GM21576 (cell line): ENCODE data around the gene ERICH6.

Experiments used
- ATAC-seq: cut with Tn5 transposase; IDR thresholded peaks from one replicate; pipeline ENCODE4 v1.9.1; 2021; ENCODE audit warnings: mild to moderate bottlenecking, moderate library complexity; ENCODE audit not compliant: unreplicated experiment

Gene ERICH6

DNA sequence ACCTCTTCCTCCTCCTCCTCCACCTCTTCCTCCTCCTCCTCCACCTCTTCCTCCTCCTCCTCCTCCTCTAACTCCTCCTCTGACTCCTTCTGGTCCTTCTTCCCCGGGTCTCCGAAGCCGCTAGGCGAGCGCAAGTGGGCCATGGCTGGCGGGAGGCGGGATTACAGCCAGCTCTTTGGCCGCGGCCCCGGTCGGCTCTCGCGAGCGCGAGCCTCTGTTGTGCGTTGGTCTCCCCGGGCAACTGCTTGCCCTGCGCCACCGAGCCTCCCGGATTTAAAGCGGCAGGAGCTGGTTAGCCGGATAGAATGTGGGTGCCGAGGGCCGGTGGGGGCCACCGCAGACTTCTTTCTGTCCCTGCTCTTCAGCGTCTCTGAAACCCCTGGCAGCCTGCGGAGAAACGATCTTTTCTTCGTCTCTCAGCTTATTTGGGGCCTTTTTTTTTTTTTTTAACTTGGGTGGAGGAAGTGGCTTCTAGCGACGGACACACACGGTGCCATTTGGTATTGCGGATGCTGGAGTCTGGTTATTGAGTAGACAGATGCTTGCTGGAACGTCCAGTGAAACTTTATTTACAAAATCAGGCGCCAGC, at the start of gene ERICH6:
ERICH6 (minus strand) TSS at position 165 of the 589 bp plus-strand sequence; CDS start at position 143, 22 bp downstream.
- peak; percentile 99 for ATAC-seq

DNA sequence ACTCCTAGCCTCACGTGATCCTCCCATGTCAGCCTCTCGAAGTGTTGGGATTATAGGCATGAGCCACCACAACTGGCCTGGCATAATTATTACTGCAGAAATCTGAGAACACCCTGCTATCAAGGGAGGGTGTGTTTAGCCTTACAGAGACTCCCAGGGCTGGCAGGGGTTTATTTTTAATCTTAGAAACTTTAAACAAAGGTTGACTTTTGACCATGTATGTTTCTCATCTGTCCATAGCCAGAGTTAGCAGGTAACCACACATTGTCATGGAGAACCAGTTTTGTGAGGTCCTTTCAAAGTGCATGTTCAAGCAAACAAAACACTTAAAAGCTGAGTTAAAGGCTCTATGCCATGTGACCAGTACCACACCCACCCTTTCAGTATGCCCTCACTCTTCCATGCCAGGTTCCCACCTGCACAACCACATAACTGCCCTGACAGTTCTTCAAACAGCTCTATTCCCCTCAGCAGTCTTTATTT, 48.1 kb upstream of the ERICH6 start:
- ATAC-seq = no peak

DNA sequence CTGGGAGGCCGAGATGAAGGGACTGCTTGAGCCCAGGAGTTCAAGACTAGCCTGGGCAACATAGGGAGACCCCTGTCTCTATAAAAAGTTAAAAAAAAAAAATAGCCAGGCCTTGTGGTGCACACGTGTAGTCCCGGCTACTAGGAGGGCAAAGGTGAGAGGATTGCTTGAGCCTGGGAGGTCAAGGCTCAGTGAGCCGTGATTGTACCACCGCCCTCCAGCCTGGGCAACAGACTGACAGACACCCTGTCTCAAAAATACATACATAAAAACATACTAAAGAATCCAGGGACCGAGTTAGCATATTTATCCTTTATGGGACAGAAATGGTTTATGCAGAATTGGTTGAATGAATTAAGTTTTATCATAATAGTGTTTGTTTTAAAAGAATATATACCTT, 45.5 kb upstream of the ERICH6 start:
- ATAC-seq = no peak

DNA sequence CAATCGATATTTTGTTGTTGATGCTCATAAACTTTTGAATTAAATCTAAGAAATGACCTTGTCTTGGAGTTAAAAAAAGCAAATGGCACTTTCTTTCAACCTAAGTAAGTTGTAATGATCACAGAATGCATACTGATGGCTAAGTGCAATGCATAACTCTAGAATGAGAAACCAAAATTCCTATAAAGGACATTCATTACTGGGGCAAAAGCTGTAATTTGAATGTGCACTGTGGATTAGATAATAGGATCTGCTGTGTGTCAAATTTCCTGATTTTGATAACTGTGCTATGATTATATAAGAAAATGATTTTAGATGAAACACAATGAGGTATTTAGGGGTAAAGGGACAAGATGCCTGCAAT, 44.9 kb upstream of the ERICH6 start:
- ATAC-seq = no peak

DNA sequence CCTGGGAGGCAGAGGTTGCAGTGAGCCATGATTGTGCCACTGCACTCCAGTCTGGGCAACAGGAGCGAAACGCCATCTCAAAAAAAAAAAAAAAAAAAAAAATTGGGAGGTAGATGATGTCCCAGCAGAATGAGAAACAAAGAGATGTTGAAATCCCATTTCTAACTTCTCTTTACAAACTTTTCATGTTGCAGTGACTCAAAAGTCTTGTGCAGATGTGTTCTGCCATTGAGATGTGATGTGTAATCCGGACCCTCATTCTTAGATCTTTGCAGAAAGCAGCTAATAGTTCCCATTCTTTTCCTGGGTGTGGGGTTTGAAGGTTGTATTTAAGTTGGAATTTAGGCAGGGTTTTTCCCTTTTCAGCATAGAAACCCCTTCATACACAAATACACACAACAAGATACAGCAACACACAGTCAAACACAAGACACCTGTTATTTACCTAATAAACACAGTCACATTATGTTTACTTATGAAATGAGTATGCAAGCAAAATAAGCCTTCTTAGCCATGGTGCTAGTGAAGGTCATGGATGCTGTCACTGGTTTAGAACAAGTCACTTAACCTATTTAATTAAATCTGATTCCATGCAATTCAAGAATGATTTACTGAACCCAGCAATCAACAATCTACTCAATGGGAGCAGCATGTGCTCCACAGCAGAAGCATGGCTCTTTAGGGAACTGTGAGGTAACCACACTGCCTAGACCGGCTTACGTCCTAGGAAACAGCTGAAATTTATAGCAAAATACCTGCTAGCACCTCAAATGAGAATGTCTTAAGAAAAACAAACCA, 44.4 kb upstream of the ERICH6 start:
- ATAC-seq = no peak

DNA sequence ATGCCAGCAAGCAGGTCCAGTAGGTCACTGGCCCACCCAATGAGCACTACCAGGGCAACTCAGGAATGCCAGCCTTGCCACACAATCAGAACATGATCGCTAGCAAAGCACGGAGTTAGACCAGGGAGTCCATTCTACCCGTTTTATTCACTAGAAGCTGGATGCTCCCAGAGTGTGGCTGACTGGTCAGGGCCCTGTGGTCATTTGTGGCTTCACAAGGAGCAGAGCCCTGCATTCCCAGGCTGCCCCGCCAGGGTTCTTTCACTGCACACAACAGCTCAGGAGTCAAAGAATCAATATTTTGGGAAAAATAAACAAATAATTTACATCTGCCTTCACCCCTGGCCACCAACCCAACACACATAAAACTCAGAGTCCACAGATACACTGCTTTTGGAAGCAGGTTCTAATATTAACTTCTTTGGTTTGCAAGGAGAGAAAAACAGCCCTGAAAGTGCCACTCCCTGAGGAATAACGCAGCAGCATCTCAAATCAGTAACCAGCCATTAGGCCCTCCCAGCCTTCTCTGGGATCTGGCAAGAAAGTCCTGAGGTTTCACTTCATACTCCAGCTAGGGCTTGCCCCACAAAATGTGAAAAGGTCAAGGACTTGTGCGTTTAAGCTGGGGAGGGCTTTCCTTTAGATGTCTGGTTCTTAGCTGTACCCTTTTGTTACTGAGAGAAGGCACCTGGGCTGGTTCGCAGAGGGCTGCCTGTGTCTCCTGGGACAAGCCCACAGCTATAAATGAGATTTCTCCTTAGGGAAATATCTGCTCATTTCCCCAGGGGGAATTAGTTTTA, 43.3 kb upstream of the ERICH6 start:
- no peak for ATAC-seq

DNA sequence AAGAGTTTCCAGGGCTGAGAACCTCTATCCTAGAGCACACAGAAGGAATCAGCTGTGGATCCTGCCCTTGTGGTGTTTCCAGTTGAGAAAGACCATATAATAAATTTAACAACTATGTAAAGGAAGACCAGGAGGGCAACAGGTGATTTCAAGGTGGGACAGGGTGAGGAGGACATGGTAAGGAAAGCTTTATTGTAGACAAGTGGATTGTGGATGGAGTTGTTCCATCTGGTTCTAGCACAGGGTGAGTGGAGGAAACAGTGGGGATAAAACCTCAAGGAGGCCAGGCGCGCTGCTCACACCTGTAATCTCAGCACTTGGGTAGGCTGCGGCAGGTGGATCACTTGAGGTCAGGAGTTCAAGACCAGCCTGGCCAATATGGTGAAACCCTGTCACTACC, 42.1 kb upstream of the ERICH6 start:
- no peak for ATAC-seq

DNA sequence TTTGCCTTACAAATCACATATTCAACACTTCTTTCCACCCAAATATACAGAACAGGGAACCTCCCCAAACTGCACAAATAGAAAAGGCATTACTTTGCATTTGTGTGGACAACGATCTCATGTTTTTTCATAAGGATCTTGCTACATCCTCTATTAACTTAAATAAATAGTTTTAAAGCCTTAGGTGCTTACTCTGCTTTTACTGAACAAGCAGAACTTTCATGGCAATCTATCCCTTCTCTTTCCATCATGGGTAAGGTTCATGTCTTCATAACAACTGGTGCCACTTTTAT, 41.1 kb upstream of the ERICH6 start:
- no peak for ATAC-seq

DNA sequence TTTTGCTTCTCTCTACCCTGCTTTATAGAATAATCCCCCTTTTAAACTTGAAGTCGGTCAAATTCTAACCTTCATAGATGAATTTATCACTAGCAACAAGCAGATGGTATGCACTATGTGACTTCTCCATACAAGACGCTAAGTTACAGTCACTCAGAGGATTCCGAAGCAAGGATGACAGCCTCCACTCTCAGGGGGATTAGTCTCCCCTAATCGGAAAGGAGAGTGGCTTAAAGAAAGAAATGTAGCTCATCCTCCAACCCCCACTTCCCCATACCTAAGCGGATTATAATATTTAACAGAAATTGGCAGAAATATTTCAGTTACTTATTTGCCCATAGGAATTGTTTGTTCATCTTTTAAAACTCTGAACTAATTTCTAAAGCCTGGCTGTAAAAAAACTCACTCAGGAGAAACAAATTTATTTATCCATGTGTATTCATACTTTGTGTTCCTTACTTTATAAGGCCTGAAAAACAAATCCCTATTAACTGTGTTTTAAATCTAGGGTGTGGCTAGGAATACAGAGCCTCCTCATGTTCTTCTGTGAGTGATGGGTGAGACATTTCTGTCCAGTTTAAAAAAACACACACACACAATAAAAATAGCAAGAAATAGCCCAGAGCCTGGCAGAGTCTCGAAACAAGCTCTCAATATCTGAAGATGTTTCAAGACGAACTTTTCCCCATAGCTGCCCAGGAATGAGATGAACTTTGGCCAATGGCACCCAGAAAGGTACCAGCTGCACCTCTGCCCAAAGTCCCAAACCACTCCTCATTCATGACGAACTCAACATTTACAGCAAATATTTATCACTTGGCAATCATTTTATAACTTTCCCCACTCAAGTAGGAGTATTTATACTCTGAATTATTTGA, 40.6 kb upstream of the ERICH6 start:
- ATAC-seq = no peak

DNA sequence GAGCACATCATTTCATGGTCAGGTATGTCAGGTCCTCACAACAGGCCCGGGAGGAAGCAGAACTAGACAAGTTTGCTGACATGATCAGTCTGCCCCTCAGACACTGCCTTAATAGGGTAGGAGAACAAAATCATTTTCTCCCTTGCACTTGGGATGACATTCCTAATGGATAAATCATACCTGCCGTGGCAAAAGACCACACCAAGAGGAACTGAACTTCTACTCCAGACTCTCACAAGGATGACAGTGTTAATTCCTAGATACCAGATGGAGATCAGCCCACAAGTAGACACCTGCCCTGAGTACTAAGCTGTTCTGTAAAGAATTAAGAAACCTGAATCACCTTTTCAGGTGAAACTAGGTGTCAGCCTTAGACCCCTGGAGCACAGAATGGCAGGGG, 39.8 kb upstream of the ERICH6 start:
- no peak for ATAC-seq

DNA sequence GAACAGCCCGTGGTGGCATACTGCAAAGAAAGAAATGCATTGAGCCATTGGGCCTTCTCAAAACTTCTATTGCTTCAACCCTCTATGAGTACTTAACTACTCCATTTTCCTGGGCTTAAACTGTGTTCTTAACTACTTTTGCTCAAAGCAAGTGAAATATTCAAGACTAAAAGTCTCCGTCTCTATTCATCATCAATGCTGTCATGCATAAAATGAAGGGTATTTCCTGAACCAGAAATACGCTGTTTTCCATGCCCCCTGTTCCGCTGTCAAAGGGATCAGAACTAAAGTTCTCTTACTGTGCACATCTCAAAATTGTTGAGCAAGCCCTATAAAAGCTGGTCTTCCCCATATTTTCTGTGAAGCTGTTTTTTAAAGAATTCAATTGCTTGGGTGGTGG, 39.0 kb upstream of the ERICH6 start:
- ATAC-seq = no peak

DNA sequence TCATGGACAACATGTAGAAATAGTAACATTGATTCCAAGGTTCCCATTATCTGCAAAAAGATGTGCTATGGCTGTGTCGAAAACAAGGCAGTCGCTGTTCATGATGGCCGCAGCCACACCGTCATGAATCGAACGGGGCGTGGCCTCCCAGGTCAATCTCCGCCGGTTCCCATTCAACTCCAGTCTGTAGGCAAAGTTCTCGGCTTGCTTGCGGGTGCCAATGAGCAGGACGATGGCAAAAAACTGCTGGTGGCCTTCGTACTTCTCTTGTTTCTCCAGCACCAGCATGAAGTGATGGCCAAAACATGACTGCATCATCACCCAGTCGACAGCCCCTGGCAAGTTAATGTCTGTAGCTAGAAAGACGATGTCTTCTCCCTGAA, 38.4 kb upstream of the ERICH6 start:
- ATAC-seq = no peak

DNA sequence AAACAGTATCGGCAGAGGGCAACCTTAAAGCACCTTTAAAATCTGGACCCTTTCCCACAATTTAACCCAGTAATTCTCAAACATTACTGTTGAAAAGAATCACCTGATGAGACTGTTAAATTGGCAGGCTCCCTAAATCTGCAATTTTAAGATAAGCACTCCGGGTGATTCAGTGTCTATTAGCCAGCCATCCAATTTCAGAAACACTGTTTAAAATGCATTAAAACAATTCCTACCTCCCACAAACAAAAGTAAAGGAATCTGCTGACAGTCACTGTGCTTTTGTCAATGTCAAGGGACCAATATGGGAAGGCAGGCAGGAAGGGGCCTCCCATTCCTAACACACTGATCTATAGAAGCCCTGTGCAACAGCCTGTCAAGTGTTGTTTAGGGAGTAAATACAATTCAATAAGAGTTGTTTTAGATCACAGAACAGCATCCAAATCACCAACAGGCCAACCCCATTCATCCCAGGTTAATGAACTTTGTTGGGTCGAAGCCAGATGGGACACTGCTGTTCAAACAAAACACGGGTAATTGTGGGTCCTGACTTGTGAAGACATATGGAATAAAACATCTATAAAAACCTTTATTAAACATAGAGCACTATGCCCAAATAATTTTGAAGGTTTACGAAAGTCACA, 37.9 kb upstream of the ERICH6 start:
- ATAC-seq = no peak

DNA sequence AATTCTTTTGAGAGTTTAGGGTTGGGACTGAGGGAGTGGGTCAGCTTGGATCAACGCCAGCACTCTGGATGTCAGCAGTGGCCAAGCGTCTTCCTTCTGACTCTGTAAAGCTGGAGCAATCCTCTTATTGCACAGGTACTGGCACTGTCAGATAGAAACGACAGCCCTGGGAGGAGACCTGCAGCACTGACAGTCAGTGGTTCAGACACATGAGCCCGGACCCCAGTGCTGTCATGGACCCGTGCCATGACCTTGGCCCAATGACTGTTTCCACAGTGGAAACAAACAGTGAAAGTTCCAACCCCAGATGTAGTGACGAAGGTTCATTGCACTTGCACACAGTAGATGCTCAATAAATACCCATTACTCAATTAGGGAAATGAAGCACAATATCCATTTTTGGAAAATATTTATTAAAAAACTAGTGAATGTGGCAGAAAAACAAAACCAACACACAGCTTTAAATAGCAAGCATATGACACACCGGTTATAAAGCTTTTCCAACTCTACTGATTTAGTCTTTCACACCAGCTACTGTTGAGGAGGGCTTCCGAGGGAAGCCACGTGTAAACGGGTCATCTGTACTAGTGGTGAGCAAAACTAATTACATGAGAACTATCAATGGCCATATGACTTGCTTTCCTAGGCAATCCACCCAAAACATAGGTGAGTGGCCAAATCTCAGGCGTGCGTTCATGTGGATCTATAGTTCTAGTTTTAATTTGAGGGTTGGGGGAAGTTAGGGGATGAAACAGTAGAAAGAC, 37.2 kb upstream of the ERICH6 start:
- no peak for ATAC-seq

DNA sequence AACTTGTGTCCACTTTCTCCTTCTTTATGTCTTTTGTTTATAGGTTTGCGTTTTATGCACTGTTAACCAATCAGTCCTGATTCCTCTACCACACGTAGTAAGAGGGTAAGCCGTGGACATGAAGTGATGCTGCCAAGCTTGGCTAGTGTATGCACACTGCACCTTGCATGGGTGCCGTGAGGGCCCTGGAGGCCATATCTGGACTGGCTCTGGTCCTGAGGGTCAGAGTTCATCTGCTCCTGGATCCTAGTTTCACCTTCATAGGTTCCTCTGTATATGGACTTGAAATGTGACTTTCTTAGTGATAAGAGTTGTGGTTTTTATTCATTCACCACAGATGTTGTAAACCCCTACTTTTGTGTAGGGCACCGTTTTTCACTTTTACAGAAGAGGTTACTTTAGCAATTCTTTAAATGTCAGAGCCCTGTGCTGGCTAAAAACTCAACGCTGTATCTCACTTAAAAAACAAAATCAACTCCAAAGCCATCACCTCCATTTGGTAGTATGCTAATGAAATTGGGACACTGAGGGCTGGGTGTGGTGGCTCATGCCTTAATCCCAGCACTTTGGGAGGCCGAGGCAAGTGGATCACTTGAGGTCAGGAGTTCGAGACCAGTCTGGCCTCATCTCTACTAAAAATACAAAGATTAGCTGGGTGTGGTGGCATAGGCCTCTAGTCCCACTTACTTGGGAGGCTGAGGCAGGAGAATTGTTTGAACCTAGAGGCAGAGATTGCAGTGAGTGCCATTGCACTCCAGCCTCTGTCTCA, 36.3 kb upstream of the ERICH6 start:
- ATAC-seq = peak; percentile 27

DNA sequence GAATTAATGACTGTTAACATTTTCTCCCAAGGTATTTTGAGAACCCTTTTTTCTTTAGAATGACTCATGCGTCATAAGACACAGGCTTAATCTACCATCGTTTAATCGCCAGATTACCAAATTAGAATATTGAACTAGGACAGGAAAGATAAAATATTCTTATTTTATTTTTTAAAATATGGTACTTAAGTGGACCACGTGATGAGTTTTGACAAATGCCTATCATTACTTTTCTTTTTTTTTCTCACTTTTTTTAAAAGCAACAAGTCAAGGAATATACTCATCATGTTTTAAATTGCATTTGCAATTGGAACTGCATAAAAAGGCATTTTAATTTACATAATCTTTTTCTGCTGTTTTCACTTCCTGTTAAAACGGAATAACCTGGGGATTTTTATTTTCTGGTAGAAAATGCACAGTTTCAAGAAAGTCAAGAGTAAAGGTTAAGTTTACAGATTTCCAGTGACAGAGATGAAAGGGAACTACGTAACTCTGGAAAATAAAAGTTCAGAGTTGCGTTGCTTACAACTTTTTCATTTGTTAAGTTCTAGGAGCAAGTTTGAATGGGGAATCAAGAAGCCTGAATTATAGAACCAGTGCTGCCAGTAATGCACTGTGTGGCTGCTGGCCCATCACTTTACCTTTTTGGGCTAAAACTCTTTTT, 35.6 kb upstream of the ERICH6 start:
- ATAC-seq = peak; percentile 39

DNA sequence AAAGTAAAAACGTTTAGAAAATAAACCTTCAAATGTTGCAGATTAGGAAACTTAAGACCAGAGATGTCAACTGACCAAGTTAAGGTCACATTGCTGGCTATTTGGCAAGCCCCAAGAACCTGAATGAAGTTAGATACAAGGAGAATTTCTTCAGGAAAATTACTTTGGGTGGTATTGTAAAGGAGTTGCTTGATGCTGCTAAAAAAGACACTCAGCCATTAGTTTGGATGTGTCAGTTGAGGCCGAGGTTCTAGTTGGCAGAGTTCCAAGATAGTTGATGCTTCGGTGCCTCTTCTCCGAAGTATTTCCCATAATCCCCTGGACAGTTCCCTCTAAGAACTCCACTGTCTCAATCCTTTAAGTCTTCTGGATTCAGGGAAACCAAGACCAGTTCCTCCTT, 35.0 kb upstream of the ERICH6 start:
- ATAC-seq = no peak

DNA sequence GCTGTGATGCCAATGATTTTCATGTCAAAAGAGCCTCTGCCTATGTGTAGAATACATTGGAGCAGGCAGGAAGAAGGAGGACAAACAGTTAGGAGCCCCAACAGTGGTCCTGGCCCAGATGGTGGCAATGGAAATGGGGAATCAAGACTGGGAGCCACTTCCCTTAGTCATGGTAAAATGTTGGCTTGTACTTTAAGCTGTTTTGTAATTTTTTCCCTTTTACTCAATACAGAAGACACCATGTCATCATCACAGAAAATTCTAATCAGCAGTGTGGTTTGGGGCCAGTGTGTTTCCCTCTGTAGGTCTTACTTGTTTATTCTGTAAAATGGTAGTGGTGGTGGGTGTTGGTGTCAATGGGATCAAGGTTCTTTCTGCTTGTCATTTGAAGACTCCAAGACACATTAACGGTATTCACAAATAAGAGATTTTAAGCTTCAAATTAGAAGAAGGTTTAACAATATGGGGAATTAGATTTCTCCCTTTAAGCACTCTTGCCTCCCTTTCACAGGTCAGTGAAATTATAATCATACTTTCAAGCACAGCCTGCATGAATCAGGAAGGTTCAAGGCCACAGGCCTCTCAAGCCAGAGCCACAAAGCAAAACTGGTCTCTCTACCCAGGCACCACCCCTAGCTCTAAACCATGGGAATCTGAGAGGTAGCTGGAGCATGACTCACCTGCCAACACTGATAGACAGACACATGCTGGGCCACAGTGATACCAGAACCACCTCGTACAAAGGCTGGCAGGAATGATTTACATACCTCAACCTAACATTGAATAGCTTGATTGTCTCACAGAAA, 34.4 kb upstream of the ERICH6 start:
- peak; percentile 40 for ATAC-seq
